Midbrain (tissue), 1 donor: ENCODE data around the gene SIGLEC10.

Experiments used
- DNase-seq: peaks from one replicate; lab custom pipeline; 2025; lab: John Stamatoyannopoulos, UW

The SIGLEC10 gene

DNA sequence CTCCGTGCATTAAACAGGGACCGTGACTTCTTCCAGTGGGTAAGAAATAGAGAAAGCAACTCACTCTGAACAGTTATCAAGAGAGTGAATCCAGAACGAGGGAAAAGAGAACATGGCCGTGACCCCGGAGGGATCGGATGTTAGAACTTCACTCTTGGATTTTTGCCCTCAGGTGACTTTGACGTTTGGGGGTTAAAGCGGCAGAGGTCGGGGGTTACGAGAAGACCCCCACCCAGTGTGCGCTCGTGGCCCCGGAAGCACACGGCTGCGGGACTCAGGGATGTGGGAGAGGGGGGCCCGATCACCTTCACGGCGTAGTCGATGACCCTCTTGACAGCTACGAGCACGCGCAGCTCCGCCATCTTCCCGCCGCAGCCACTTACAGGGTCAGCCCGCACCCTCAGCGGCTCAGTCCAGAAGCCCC, 51.5 kb downstream of the SIGLEC10 start, which contains the start of gene ETFB:
TSS of gene ETFB (minus strand) at position 424 of the 424 bp plus-strand sequence. CDS start at position 362, 62 bp downstream.
- peak; percentile 54 for DNase-seq

DNA sequence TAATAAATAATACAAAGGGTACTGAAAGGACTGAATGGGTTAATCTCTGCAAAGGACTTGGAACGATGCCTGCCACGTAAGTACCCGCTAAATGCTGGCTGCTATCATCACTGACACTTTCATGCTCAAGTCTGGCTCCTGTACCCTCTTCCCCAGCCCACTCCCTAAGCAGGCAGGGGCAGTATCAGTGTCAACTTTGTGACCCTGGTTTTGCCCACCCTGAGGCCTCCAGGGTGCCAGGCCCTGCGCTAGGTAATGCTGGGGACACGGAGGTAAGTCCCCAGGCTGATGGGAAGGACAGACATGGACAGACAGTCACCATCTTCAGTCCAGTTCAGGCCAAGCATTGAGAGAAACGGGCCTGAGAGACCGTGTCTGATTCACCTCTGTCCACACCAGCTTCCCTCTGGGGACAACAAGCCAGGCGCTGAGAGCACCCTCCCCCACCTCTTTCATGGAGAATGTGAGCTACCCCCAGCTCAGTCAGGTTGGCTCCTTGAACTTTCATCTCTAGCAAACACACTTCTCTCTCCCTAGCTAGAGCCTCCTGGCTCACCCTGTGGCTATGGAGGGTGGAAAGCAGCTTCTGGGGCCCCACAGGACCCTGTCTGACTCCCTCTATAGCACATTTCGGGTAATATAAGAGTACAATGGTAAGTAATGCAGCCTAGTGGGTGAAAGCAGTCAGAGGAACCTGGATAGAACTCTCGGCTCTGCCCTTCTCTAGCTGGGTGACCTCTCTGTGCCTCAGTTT, 52.1 kb downstream of the SIGLEC10 start:
- DNase-seq = peak; percentile 50

GRCh38 chr19:51364200-51365106, 53.0 kb downstream of the SIGLEC10 start:
- DNase-seq = peak; percentile 14

DNA sequence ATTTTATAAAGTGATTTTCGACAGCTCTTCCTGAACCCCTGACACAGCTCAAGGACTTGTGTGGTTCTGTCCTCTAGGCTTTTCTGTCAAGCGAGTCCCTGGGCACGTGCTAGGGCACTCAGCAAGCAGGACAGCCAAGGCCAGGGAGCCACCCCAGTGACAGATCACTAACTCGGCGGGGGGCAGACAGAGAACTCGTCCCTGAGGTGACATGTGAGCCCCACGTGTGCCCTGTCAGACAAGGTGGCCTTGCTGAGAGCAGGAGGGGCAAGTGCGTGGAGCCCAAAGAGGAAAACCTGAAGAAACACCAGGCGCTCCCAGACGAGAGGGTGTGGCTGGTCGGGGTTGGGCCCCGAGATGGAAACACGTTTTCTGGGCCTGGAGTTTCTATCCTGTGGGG, 56.2 kb downstream of the SIGLEC10 start:
- no peak for DNase-seq
